Measurements from ENCODE around the gene UTF1. TPM values are rescaled to one million over a fixed set of nuclear protein-coding genes. Genes with fewer than 3 reads are reported as not detected.

Gene UTF1
- total and polyA plus RNA-seq, 9 of the 15 experiments (the other 6 are each of a cell fraction or from before 2014, with no cell fraction given): 0.35 to 0.46 TPM; not detected in 7

GRCh38 chr10:133194151-133194550, 35.9 kb upstream of the UTF1 start:
- TF ChIP-seq MTA1 (IDR thresholded peaks at IDR 0.05; ENCODE audit: borderline replicate concordance) (no peak), DIDO1 (tag; IDR thresholded peaks at IDR 0.05; ENCODE audit: low read depth) (no peak), ARID1B (IDR thresholded peaks at IDR 0.05) (no peak), HIVEP1 (CRISPR knock-in tag; IDR thresholded peaks at IDR 0.05) (no peak), FOXA1 (IDR thresholded peaks at IDR 0.05; ENCODE audit: borderline replicate concordance) (no peak), FOXJ3 (CRISPR knock-in tag; IDR thresholded peaks at IDR 0.05) (no peak), ZNF518B (CRISPR knock-in tag; IDR thresholded peaks at IDR 0.05) (no peak), DDX20 (tag; IDR thresholded peaks at IDR 0.05; ENCODE audit: low read depth) (no peak), NR2F6 (CRISPR knock-in tag; IDR thresholded peaks at IDR 0.05) (no peak), SRSF9 (IDR thresholded peaks at IDR 0.05; ENCODE audit: borderline replicate concordance, low read depth, low read length) (no peak), PTTG1 (tag; IDR thresholded peaks at IDR 0.05; ENCODE audit: low read depth) (no peak)
- Histone ChIP-seq H3K27ac (ENCODE audit: extremely low read depth, low read depth, low read length) (no peak overlapping the region), H3K9ac (ENCODE audit: insufficient read depth in 1 of 2, low read depth in 2 of 2, low read length in 2 of 2) (no peak overlapping the region), H2AFZ (ENCODE audit: low read depth, low read length) (no peak overlapping the region), H3K9me1 (ENCODE audit: control insufficient read depth, insufficient read depth, low read length) (no peaks in the 10 kb centered on the region), H3K4me2 (ENCODE audit: insufficient read depth, low read length) (no peak overlapping the region), H3K4me1 (replicated peaks in 1 of 2; ENCODE audit: control insufficient read depth in 2 of 2, insufficient read depth in 2 of 2, low read length in 2 of 2) (peaks cover 0 to 36% of the 10 kb centered on the region in 2 experiments; a peak in 2 of 5 replicates), H3K36me3 (ENCODE audit: control insufficient read depth, insufficient read depth, low read length) (no peaks in the 10 kb centered on the region), H3K27me3 (ENCODE audit: control insufficient read depth in 2 of 2, insufficient read depth in 2 of 2, low read length in 2 of 2) (peaks cover 5 to 50% of the 10 kb centered on the region in 2 experiments; a peak in 4 of 5 replicates), H4K20me1 (replicated peaks; ENCODE audit: control insufficient read depth, insufficient read depth, low read length) (no peaks in the 10 kb centered on the region), H3K9me3 (replicated peaks; ENCODE audit: control insufficient read depth, insufficient read depth, low read depth, low read length) (no peaks in the 10 kb centered on the region), H3K79me2 (ENCODE audit: control insufficient read depth, insufficient read depth, low read length) (no peaks in the 10 kb centered on the region), H3K4me3 (no peak overlapping the region)
- ATAC-seq (no peak), FAIRE-seq (no peak), DNase-seq (ENCODE audit: extremely low read depth in 1 of 4, low spot score in 3 of 4) (no peak)
- POLR2A ChIA-PET: interaction anchor here (0.6 kb wide), 1 partner anchor 17 kb away, joined by 3 read pairs; no protein-coding TSS in a partner anchor
- intact Hi-C loops (cut with micrococcal nuclease): no loop called here
- WGBS (ENCODE audit: insufficient coverage, low coverage, missing lambda C conversion rate): 0% methylated on average over 4 of the region's 4 CpGs
- BruUV-seq (replicated peaks): no TSS peak
- CTCF ChIA-PET (ENCODE audit: low intra/inter-chr PET ratio): no interaction called here
- in situ Hi-C loops (cut with MboI): no loop called here

All from K562 (cell line).